Left renal pelvis (tissue), 4 donors: ENCODE measurements around the gene CDC42EP3. TPM values are rescaled to one million over a fixed set of nuclear protein-coding genes. Genes with fewer than 3 reads are reported as not detected.

Source experiments
- DNase-seq, 4 donors: peaks; one replicate each; pipeline ENCODE4 v3.0.0-alpha.2; 2013; ENCODE audit warnings: low read depth in 4 of 4, low spot score in 3 of 4
- polyA plus RNA-seq, 4 donors: library from polyadenylated mRNA; unstranded; fragments of 120-200 nt; gene quantifications; one replicate each; pipeline ENCODE4 v1.2.1, GENCODE V29; 2013; ENCODE audit not compliant: insufficient read length in 4 of 4

CDC42EP3 gene
- polyA plus RNA-seq, 4 donors = 57.0 to 185 (median 63.9) TPM

- DNase-seq = no peak
Measured at GRCh38 chr2:37637190-37637860, 34.1 kb downstream of the CDC42EP3 start.

- DNase-seq = no peak
Measured at GRCh38 chr2:37636381-37637066, 34.9 kb downstream of the CDC42EP3 start.

- no peak for DNase-seq
Measured at GRCh38 chr2:37635504-37636380, 35.7 kb downstream of the CDC42EP3 start.

GRCh38 chr2:37634914-37635503, 36.4 kb downstream of the CDC42EP3 start:
- DNase-seq = no peak

GRCh38 chr2:37633845-37634244, 37.6 kb downstream of the CDC42EP3 start:
- DNase-seq = no peak

GRCh38 chr2:37633234-37633633, 38.2 kb downstream of the CDC42EP3 start:
- DNase-seq = no peak

- no peak for DNase-seq
Measured at GRCh38 chr2:37632310-37632709, 39.1 kb downstream of the CDC42EP3 start.

- DNase-seq = no peak
Measured at GRCh38 chr2:37631698-37632097, 39.7 kb downstream of the CDC42EP3 start.

GRCh38 chr2:37631292-37631691, 40.1 kb downstream of the CDC42EP3 start:
- DNase-seq = no peak

- no peak for DNase-seq
Measured at GRCh38 chr2:37630776-37631175, 40.7 kb downstream of the CDC42EP3 start.

GRCh38 chr2:37630301-37630700, 41.1 kb downstream of the CDC42EP3 start:
- DNase-seq = no peak

- DNase-seq = no peak
Measured at GRCh38 chr2:37629529-37629928, 41.9 kb downstream of the CDC42EP3 start.

- DNase-seq = no peak
Measured at GRCh38 chr2:37627710-37628109, 43.7 kb downstream of the CDC42EP3 start.

GRCh38 chr2:37625796-37626571, 45.5 kb downstream of the CDC42EP3 start:
- DNase-seq = no peak

GRCh38 chr2:37625156-37625555, 46.3 kb downstream of the CDC42EP3 start:
- no peak for DNase-seq

- DNase-seq = no peak
Measured at GRCh38 chr2:37623971-37624900, 47.2 kb downstream of the CDC42EP3 start.

- no peak for DNase-seq
Measured at GRCh38 chr2:37623406-37623805, 48.0 kb downstream of the CDC42EP3 start.

GRCh38 chr2:37622450-37623100, 48.9 kb downstream of the CDC42EP3 start:
- no peak for DNase-seq

- DNase-seq = no peak
Measured at GRCh38 chr2:37621199-37621598, 50.2 kb downstream of the CDC42EP3 start.
